NCI-H510A (cell line): Measurements from ENCODE around the gene NOC2L.
A peak's percentile ranks its signal among the peaks of the same experiment; 100 is the strongest.

Experiments used
- DNase-seq: peaks from one replicate; lab custom pipeline; 2025; lab: John Stamatoyannopoulos, UW

Gene NOC2L

DNA sequence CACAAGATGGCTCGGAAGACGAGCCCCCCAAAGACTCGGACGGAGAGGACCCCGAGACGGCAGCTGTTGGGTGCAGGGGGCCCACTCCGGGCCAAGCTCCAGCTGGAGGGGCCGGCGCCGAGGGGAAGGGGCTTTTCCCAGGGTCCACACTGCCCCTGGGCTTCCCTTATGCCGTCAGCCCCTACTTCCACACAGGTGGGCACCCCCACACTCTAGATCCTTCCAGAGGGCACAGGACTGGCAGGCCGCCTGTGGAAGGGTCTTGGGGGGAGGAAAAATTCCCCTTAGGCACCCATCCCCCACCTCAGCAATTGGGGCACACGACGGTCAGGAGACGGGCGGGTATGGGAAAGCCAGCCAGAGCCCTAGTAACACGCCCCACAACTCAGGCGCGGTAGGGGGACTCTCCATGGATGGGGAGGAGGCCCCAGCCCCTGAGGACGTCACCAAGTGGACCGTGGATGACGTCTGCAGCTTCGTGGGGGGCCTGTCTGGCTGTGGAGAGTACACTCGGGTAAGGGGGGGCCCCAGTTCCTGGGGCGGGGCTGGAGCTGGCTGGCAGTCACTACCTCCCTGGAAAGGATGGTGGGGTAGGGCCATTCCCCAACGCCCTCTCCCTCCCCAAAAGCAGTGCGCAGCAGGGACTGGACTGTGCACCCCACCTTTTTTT, 16.1 kb downstream of the NOC2L start:
- DNase-seq, result no peak

DNA sequence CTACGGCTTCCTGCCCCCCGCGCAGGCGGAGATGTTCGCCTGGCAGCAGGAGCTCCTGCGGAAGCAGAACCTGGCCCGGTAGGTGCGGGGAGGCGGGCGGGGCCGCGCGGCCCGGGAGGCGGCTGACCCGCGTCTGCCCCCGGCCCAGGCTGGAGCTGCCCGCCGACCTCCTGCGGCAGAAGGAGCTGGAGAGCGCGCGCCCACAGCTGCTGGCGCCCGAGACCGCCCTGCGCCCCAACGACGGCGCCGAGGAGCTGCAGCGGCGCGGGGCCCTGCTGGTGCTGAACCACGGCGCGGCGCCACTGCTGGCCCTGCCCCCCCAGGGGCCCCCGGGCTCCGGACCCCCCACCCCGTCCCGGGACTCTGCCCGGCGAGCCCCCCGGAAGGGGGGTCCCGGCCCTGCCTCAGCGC, 16.6 kb downstream of the NOC2L start:
- no peak for DNase-seq

DNA sequence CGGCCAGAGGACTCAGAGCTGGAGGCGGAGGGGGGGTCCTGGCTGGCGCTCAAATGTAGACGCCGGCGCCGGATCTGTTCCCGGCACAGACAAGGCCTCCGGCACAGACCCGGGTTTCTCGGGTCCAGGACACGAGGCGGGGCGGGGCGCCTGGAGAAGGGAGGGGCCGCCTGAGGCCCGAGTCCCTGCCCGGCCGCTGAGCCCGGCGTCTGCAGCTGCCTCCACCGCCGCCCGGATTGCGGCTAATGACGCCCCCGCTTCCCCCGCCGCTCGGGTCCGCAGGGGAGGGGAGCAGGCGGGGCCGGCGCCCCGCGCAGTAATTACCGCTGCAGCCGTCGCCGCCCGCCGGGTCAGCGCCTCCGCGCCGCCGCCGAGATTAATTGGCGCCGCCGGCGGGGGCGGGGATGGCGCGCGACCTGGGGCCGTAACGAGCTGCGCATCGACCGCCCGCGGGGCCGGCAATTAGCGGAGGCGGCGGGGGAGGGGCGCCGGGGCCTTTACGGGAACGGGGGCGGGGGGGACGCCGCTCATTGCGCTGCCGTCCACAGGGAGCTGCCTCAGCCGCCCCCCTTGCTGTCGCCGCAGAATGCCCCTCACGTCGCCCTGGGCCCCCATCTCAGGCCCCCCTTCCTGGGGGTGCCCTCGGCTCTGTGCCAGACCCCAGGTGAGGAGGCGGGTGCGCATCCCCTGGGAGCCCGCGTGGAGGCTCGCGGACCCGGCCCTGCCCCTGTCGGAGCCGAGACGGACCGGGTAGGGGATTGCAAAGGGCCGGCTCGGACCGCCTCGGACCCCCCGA, 17.3 kb downstream of the NOC2L start:
- DNase-seq, result peak; percentile 85

DNA sequence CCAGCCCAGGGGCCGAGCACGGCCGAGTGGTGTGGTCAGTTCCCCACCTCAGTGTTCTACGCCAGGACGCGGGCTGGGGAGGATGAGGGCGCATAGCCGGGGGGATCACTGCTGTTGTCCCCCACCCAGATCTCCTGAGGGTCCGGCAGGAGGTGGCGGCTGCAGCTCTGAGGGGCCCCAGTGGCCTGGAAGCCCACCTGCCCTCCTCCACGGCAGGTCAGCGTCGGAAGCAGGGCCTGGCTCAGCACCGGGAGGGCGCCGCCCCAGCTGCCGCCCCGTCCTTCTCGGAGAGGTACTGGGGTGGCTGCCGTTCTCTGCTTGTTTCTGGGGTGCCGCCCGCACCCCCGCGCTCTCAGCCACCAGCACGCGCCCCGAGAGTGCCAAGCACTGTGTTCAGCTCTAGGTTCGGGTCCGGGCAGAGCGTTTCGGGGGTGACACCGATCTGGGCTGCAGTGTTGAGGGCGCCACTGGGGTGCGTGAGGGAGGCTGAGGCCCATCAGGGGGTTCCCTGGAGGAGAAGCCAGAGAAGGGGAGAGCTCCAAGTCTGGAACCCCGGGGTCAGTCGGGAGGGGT, 18.0 kb downstream of the NOC2L start:
- no peak for DNase-seq

DNA sequence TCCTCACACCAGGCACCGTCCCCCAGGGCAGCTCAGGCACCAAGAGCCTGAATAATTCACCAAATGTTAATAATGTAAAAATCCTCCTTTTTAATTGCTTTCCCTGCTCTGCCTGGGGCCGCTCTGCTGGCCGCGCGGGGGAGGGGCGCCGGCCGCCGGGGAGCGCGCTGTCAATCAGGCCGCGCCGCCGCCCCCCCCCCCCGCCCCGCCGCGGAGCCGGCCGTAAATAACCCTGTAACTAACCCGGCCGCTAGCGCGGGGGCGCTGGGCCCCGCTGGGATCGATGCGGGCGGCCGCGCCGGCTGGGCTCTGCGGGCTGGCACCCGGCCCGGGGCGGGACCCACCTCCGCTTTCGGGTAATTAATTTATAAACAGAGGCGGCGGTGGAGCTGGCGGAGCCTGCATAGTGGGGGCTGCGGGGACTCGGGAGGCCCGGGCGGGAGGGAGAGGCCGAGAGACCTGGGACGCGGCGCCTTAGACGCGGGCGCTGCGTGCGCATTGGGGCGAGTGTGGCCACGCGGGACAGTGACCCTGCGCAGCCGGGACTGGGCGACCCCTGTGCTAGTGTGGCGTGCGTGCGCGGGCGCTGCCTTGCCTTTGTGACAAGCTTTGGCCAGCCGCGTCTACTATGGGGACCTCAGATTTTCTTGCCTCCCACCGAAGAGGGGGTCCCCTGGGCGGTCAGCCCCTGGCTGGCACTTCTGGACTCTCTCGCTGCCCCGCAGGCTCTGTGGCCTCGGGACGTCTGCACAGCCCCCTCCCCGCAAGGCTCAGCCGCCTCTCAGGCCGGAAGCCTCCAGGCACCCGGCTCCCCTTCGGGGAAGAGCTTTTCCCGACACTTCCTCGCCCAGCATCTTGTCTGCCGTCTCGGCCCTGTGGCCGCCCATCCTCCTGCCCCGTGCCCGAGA, 18.7 kb downstream of the NOC2L start:
- DNase-seq, result no peak

DNA sequence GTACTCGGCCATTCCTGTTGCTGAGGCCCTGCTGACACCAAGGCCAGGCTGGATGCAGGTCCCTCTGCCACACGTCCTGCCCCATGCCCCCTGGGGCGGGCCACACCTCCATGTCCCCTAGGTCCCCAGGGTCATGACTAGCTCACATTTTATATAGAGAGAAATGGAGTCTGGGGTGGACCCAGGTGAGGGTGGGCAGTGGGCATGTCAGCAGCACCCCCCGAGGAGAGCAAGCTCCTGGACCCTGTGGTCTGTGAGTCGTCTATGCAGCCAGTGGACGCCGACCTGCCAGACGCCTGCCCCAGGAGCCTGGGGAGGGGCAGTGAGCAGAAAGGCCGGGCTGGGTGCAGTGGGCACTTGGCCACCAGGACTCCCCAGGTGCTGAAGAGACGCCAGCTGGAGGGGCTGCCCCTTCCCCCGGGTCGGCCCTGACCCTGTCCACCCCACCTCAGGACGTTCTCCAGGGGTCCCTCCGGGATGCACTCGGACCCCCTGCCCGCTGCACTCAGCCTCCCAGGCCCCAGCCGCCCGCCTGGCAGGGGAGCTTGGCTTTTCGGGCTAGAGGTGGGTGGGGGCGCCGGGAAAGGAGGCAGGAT, 19.4 kb downstream of the NOC2L start:
- no peak for DNase-seq

DNA sequence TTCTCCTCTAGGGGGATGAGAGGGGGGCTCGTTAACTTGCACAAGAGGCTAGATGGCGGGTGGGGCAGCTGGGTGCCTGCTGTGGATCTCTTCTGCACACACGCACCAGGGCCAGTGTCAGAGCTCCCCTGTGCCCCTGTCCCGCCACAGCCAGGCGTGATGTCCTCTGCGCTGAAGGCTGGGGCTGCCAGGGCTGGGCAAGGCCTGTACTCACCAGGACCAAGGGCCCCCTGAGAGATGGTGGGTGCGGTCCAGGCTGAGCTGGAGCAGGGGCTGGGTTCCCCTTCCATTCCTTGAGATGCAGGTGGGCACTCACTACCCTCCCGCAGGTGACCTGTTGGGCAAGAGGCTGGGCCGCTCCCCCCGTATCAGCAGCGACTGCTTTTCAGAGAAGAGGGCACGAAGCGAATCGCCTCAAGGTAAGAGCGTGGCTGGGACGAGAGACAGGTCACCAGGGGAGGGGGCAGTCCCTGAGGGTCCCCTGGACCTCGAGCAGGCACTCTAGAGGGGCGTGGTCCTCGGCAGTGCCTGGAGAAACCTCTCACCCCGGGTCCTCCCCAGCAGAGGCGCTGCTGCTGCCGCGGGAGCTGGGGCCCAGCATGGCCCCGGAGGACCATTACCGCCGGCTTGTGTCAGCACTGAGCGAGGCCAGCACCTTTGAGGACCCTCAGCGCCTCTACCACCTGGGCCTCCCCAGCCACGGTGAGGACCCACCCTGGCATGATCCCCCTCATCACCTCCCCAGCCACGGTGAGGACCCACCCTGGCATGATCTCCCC, 20.2 kb downstream of the NOC2L start:
- no peak for DNase-seq

DNA sequence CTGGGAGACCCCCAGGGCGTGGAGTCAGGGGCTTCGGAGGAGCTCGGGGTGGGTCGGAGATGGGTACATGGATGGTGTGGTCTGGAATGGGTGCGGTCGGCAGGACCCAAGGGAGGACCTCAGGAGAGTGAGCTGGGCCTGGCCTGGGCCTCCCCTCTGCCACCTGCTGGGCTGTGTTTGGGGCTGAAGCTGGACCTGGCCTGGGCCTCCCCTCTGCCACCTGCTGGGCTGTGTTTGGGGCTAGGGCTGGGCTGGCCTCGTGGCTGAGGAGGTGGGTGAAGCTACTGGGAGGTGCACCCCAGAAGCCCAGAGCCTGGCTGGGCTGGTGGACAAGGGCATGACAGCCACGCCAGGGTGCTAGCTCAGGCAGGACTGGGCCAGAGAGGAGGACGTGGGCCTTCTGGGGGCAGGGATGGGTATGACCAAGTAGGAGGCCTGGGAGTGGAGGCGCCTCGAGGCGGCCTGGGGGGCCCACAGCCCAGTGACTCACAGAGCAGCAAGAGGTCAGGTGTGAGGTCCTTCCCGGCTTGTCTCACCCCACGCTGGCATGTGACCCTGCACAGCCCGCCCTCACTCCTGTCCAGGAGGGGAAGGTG, 20.9 kb downstream of the NOC2L start:
- no peak for DNase-seq

DNA sequence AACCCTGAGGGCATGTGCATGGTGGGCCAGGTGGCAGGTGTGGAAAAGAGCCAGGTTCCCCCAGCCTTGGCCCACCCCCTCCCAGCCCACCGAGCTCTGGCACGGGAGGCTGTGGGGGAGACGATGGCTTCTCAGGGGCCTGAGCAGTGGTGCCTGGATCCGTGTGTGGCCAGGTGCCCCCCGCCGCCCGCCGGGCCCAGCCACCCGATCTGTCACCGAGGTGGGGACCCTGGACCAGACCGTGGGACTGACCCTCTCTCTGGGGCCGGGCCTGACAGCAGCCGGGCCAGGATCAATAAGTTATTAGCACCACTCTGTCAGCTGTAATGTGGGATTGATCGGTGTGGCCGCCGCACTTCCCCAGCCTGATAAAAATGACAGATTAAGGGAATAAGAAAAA, 21.5 kb downstream of the NOC2L start:
- DNase-seq, result no peak

DNA sequence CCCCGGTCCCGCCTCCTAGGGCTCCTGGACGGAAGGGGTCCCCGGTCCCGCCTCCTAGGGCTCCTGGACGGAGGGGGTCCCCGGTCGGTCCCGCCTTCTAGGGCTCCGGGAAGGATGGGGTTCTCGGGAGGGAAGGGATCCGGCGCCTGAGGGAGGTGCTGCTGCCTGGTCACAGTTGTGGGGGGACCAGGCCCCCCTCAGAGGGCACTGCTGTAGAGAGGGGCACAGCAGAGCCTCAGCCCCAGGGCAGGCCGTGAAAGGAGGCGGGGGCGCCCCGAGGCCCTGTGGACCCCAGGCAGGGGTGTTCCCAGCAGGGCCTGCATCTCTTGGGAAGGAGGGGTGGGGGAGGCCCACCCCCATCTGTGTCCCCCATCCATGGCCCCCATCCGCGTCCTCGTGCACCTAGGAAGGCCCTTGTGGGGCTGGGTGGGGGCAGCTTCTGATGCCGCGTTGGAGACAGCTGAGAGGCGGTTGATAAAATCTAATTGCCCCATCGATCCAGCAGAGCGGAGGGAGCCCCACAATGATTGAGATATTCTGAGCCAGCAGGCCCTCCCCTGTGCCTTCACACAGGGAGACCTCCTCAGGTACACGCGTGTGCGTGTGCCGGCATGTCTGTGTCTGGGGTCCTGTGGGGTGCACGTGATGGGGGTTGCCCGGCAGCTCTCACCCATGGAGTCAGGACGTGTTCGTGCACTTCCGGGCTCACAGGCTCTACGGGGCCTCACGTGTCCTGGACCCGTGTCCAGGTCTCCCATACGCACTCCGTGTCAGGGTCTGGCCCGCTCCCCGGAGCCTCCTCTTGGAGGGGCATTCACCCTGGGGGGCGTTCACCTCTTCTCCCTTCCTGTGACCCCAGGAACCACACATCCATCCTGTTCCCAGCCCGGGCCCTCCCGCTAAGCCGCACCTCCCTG, 22.4 kb downstream of the NOC2L start:
- DNase-seq, result no peak

DNA sequence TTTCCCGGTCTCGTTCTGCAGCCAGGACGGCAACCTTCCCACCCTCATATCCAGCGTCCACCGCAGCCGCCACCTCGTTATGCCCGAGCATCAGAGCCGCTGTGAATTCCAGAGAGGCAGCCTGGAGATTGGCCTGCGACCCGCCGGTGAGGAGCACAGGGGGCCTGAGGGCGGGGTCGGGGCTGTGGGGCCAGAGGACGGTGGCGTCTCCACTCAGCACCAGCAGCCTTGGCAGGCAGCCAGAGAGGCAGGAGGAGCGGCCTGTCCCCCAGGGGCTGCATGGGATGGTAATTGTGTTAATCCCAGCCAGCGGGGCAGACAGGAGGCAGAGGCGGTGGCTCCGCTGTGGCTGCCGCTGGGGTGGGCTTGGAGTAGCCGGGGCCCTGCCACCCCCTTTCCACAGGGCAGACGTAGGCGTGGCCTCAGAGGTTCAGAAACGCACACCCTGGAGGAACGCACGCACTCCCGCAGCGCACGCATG, 23.3 kb downstream of the NOC2L start:
- no peak for DNase-seq

DNA sequence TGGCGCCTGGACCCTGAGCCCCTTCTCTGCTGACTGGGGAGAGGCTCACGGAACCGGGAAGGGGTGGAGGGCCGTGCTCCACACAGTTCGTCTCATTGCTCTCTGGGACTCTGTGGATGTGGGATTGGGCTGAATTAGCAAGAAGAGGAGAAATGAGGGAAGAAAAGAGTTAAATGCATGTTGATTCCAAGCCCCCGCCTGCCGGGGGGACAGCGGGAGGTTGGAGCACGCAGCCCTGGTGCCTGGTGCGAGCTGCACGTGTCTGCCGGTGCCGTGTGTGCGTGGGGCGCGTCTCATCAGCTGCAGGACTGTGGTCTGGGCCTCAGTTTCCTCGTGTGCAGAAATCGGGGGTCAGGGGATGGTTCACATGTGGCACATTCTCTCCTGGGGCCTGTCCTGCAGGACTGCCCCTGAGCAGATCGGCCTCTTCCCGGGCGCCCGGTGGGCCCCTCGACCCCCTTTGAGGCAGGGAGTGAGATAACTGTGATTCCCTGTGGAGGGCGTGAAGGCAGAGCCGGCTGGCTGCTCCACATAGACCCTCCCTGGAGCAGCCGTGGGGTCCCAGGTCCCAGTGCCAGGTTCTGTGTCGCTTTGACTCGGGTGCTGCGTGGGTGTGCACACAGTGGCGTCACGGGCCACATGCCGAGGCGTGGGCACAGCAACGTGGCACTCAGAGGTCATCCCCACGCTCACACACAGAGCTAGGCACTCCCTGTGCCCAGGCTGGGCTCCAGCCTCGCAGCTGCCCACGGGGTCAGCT, 23.9 kb downstream of the NOC2L start:
- no peak for DNase-seq

DNA sequence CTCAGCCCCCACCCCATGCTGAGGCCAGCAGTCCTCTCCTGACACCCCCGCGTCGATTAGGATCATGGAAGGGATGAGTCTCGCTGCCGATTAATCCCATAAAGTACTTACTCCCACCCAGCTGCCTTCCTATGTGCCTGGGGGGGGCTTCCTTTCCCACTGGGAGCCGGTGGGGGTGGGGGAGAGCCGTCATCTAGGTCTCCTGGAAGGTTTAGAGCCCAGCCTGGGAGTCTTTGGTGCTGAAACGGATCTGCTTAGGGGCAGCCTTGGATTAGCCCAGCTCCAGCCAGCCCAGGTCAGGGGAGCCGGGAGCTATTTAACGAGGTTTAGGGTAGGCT, 25.5 kb downstream of the NOC2L start:
- no peak for DNase-seq

DNA sequence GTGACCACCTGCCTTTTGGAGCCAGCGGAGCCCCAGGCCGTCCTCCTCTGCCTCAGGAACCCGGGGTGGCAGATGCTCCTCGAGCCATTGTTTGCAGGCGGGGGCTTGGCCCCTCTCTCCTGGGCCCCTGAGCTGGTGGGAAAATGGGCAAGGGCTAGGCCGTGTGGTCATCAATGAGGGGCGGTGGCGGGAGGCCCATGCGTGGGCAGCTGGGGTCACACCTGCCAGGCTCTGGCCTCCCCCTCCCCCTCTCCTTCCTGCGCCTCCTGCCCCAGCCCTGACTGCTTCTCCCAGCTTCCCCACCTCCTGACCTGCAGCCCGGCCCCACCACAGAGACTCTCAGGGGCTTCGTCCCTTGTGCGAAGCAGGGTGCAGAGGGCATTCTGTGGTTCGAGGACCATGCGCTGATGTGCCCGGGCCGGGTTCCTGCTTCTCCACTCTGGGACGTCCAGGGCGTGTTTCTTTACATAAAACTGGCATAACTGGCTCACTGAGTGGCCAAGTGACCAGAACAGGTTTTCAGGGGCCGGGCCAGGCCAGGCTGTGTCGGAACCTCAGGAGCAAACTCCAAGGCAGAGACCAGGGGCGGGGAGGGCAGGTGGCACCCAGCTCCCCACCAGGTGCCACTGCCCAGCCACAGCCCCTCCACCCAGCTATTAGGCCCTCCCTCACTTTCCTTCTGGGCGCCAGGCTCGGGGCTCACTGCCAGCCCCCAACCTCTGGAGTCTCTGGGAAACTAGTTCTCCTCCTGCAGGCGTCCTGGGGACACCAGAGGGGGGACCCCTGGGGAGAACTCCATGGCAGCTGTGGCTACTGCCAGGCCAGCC, 26.1 kb downstream of the NOC2L start:
- DNase-seq, result no peak

DNA sequence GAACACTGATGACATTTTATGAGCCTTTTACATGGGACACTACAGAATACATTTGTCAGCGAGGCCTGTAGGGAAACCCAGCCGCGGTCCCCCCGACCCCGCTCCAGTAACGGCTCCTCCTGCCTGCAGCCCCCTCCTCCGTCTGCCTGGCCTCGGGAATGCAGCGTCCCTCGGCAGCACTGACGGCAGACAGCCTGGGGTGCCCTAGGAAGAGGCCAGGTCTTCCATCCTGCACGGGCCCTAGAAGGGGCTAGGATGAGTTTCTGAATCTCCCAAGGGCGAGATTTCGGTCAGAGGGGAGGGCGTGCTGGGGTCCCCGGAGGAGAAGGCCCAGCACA, 26.9 kb downstream of the NOC2L start:
- no peak for DNase-seq

DNA sequence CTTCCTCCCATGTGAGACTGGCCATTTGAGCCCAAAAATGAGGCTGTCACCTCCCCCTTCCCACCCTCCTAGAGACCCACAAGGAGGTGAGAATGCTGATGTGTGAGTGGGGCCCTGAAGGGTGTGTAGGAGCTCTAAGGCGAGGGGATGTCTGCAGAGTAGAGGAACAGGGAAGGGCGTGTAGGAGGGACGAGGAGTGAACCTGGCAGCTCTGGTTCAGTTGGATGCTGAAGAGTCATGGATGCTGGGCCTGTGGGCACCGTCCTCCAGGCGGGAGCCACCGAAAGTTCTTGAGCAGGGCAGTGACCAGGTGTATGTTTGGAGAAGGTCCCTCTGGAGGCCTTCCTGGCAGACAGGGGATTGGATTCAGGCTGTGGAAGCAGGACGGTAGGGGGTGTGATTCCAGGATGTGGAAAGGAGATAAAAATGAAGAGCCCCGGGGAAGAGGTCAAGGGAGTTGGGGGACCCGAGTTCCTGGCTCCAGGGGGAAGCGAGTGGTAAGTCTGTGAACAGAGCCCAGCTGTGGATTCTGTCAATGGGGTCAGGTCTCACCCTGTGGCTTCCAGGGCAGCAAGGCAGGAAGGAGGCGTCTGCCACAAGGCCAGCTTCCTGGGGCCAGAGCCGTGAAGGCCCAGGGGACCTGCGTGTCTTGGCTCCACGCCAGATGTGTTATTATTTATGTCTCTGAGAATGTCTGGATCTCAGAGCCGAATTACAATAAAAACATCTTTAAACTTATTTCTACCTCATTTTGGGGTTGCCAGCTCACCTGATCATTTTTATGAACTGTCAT, 27.5 kb downstream of the NOC2L start:
- DNase-seq, result no peak

DNA sequence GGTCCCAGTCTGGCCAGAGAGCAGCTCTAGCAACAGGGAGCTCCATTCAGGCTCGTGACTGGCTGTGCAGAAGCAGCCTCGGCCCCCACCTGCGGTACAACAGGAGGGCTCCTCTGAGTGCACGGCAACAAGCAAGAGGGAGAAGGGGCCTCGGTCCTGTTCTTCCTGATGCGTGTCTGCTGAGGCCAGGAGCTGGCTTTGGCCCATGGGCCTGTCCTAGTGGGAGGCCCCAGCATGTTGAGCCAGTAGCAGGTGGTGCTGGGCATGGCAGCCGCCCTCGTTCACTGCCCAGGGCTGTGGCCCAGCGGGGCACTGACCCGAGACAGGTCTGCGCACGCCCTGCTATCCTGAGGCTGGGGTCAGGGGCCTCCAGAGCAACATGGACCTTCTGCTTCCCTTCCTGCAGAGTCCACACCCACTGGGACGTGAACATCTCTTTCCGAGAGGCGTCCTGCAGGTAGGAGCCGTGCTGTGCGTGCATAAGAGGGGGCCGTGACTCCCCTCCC, 28.4 kb downstream of the NOC2L start:
- no peak for DNase-seq
